ENCODE results near the gene SLC4A7. TPM values are rescaled to one million over a fixed set of nuclear protein-coding genes. Genes with fewer than 3 reads are reported as not detected.
"Not testable (repeated sequence)": the region's sequence is repeated elsewhere in the genome, so short reads cannot be mapped to it uniquely, and the experiment has no call there.

Gene SLC4A7
- total and polyA plus RNA-seq, 3 experiments from 2014 or later, result 16.9 to 55.9 (median 55.0) TPM

DNA sequence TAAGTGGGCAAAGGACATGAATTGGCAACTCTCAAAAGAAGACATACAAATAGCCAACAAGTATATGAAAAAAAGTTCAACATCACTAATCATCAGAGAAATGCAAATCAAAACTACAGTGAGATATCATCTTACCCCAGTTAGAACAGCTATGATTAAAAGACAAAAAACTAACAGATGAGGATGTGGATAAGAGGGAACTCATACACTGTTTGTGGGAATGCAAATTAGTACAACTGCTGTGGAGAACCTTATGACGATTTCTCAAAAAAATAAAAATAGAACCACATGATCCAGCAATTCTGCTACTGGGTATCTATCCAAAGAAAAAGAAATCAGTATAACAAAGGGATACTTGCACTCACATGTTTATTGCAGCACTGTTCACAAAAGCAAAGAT, 143.7 kb downstream of the SLC4A7 start:
- H3K9me3 Mint-ChIP-seq, result peaks cover 0 to 7% (median 0%) of the 10 kb centered on the region in 5 donors
- Histone ChIP-seq H3K36me3 (ENCODE audit: insufficient read depth, low read length) (no peaks in the 10 kb centered on the region), H3K9me3 (ENCODE audit: low read length) (no peaks in the 10 kb centered on the region), H3K27me3 (ENCODE audit: insufficient read depth, low read length, poor library complexity, severe bottlenecking) (no peaks in the 10 kb centered on the region), H3K4me3 (ENCODE audit: low read length) (no peak overlapping the region), H3K4me1 (ENCODE audit: insufficient read depth, low read length) (no peaks in the 10 kb centered on the region), H3K27ac (ENCODE audit: low read depth, low read length) (no peak overlapping the region)
- no peak for DNase-seq
- peaks cover 0 to 2% of the 10 kb centered on the region in 2 donors for H3K27me3 Mint-ChIP-seq
- peaks cover 4 to 11% (median 8%) of the 10 kb centered on the region in 3 donors for H3K4me1 Mint-ChIP-seq
- peak overlapping the region in 1 of 8 donors; percentile 11 for H3K27ac Mint-ChIP-seq
- peak overlapping the region in 1 of 7 donors; percentile 14 for H3K4me3 Mint-ChIP-seq
- H3K36me3 Mint-ChIP-seq, result peaks cover 0 to 8% (median 3%) of the 10 kb centered on the region in 3 donors
- ChIA-PET POLR2A (no interaction called here), CTCF (no interaction called here)

DNA sequence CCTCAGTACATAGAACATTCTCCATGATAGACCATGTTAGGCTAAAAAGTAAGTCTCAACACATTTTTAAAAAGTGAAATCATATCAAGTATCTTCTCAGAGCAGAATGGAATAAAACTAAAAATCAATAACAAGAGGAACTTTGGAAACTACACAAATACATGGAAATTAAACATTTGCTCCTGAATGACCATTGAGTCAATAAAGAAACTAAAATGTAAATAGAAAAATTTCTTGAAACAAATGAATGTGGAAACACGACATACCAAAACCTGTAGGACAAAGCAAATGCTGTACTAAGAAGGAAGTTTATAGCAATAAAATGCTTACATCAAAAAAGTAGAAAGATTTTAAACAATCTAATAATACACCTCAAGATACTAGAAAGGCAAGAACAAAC, 148.6 kb downstream of the SLC4A7 start:
- Mint-ChIP-seq H3K27ac (no peak overlapping the region), H3K27me3 (peaks cover 0 to 7% of the 10 kb centered on the region in 2 donors), H3K4me3 (no peak overlapping the region), H3K36me3 (peaks cover 0 to 5% (median 3%) of the 10 kb centered on the region in 3 donors), H3K4me1 (peaks cover 0 to 5% (median 3%) of the 10 kb centered on the region in 3 donors), H3K9me3 (peaks cover 0 to 7% (median 0%) of the 10 kb centered on the region in 5 donors)
- H3K4me1 ChIP-seq (ENCODE audit: insufficient read depth, low read length), result no peaks in the 10 kb centered on the region
- H3K27ac ChIP-seq (ENCODE audit: low read depth, low read length), result no peak overlapping the region
- no peaks in the 10 kb centered on the region for H3K27me3 ChIP-seq (ENCODE audit: insufficient read depth, low read length, poor library complexity, severe bottlenecking)
- H3K4me3 ChIP-seq (ENCODE audit: low read length), result no peak overlapping the region
- DNase-seq, result no peak
- H3K9me3 ChIP-seq (ENCODE audit: low read length), result no peaks in the 10 kb centered on the region
- ChIA-PET CTCF (no interaction called here), POLR2A (no interaction called here)
- no peaks in the 10 kb centered on the region for H3K36me3 ChIP-seq (ENCODE audit: insufficient read depth, low read length)

DNA sequence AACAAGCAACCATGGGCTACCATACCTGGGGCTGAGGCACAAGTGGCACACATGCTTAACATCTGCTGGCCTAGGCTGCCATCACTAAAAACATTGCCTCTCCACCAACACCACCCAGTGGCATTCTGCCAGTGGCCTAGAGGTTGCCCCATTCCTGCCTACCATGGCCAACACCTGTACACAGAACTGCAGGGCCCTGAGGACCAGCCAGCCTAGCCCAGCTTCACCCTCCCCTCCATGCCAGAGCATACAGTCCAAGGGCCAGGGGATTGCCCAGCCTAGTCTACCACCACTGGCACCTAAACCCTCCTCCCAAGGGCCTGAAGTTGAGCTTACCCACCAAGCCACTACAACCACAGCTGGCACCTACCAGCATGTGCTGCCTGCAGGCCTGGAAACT, 150.3 kb downstream of the SLC4A7 start:
- Histone ChIP-seq H3K4me1 (ENCODE audit: insufficient read depth, low read length) (no peaks in the 10 kb centered on the region), H3K36me3 (ENCODE audit: insufficient read depth, low read length) (no peaks in the 10 kb centered on the region), H3K9me3 (ENCODE audit: low read length) (no peaks in the 10 kb centered on the region), H3K4me3 (ENCODE audit: low read length) (no peak overlapping the region), H3K27ac (ENCODE audit: low read depth, low read length) (no peak overlapping the region), H3K27me3 (ENCODE audit: insufficient read depth, low read length, poor library complexity, severe bottlenecking) (no peaks in the 10 kb centered on the region)
- H3K4me1 Mint-ChIP-seq, result no peaks in the 10 kb centered on the region
- no peak overlapping the region for H3K27ac Mint-ChIP-seq
- peaks cover 0 to 14% (median 3%) of the 10 kb centered on the region in 3 donors for H3K36me3 Mint-ChIP-seq
- H3K27me3 Mint-ChIP-seq, result peaks cover 0 to 7% of the 10 kb centered on the region in 2 donors
- no peak overlapping the region for H3K4me3 Mint-ChIP-seq
- H3K9me3 Mint-ChIP-seq, result peaks cover 0 to 7% (median 2%) of the 10 kb centered on the region in 5 donors
- no peak for DNase-seq
- CTCF ChIA-PET, result no interaction called here
- POLR2A ChIA-PET, result no interaction called here

DNA sequence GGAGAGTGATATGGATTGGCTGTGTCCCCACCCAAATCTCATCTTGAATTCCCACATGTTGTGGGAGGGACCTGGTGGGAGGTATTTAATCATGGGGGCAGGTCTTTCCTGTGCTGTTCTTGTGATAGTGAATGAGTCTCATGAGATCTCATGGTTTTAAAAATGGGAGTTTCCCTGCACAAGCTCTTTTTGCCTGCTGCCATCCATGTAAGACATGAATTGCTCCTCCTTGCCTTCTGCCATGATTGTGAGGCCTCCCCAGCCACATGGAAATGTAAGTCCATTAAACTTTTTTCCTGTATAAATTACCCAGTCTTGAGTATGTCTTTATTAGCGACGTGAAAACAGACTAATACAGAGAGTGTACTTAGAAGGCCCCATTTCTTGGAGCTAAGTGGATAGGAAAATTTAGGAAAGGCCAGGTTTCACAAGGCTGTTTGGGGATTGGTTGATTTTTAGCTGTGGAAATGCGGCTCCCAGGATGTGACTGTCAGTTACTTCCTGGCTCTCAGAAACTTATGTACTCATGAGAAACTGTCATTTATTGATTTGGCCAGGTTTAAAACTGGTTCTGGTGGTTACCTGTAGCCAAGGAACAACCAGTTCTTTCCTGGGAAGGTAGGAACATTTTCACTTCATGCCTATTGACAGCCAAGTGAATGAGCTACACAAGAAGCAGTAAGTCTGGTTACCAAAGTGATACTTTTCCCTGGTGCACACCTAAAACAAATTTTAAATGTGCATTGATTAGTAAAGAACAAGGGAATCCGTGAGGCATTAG, 155.0 kb downstream of the SLC4A7 start:
- CTCF ChIA-PET; DNase-seq; H3K27me3 ChIP-seq (ENCODE audit: insufficient read depth, low read length, poor library complexity, severe bottlenecking); H3K27me3 Mint-ChIP-seq; H3K9me3 ChIP-seq (ENCODE audit: low read length); H3K36me3 ChIP-seq (ENCODE audit: insufficient read depth, low read length); H3K9me3 Mint-ChIP-seq; H3K27ac Mint-ChIP-seq; H3K4me3 Mint-ChIP-seq; H3K4me1 ChIP-seq (ENCODE audit: insufficient read depth, low read length); H3K4me1 Mint-ChIP-seq; POLR2A ChIA-PET; H3K27ac ChIP-seq (ENCODE audit: low read depth, low read length); H3K4me3 ChIP-seq (ENCODE audit: low read length): not testable (repeated sequence)
- H3K36me3 Mint-ChIP-seq, result peaks cover 0 to 15% (median 6%) of the 10 kb centered on the region in 3 donors

DNA sequence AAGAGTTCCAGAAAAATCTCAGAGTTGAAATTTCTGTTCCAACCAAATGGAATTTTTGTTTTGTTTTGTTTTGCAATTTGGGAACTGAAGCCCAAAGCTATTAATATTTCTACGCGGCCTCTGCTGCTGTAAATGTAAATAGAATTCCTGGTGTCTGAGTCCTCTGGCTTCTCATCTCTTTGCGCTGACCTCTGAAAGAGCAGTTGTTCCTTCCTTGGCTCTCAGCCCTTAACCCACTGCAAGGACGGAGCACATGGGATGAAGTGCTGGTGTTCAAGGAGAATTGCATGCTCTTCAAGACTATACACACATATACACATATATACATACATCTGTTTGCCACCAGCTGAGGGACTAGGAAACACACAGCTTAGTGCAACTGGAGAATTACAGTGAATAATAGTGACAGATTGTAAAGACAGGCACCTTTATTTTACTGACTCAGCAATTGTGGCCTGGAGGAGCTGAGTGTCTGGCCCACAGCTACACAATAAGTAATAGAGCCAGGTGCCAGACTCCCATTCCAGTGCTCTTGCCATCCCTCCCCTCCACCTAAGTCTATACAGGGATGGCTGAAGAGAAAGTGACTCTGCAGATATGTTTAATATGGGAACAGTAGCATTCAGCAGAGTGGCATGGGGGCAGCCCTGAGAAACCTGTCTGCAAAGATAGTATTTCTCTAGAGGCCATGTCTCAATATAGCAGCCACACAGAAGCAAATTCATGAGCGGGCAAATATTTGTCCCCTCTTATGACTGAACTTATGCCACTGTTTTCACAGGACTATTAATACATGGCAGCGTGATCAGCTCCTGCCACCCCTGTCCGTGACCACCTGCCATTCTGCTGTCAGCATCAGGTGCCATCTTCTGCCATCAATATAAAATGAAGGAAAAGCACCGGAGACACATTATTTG, 157.3 kb downstream of the SLC4A7 start:
- Mint-ChIP-seq H3K4me1 (no peaks in the 10 kb centered on the region), H3K36me3 (peaks cover 0 to 15% (median 6%) of the 10 kb centered on the region in 3 donors), H3K27me3 (no peaks in the 10 kb centered on the region), H3K27ac (no peak overlapping the region), H3K9me3 (peaks cover 0 to 6% (median 2%) of the 10 kb centered on the region in 5 donors), H3K4me3 (no peak overlapping the region)
- Histone ChIP-seq H3K4me1 (ENCODE audit: insufficient read depth, low read length) (no peaks in the 10 kb centered on the region), H3K36me3 (ENCODE audit: insufficient read depth, low read length) (no peaks in the 10 kb centered on the region), H3K27me3 (ENCODE audit: insufficient read depth, low read length, poor library complexity, severe bottlenecking) (no peaks in the 10 kb centered on the region), H3K4me3 (ENCODE audit: low read length) (no peak overlapping the region), H3K27ac (ENCODE audit: low read depth, low read length) (no peak overlapping the region), H3K9me3 (ENCODE audit: low read length) (no peaks in the 10 kb centered on the region)
- no peak for DNase-seq
- ChIA-PET CTCF (no interaction called here), POLR2A (no interaction called here)

DNA sequence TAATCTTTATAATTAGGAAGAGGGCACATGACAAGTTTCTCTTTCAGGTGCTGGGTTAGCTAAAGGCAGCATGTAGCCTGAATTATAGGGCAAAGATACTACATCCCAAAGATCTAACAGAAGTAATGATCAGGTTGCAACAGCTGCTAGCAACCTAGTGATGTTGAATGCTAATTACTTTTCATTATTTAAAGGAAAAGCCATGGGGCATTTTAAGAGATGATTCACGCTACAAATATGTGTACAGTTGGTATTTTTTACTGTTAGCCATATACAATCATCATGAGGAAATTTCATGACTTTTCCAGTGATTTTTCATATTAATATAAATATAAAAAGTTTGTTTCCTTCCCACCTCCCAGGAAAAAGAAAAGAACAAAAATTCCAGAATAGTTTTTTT, 158.0 kb downstream of the SLC4A7 start:
- ChIA-PET CTCF (interaction anchor here (1.5 kb wide), 1 partner anchor 355 kb away, joined by 5 read pairs; no protein-coding TSS in a partner anchor), POLR2A (no interaction called here)
- no peak overlapping the region for H3K4me3 Mint-ChIP-seq
- Histone ChIP-seq H3K27ac (ENCODE audit: low read depth, low read length) (no peak overlapping the region), H3K36me3 (ENCODE audit: insufficient read depth, low read length) (no peaks in the 10 kb centered on the region), H3K27me3 (ENCODE audit: insufficient read depth, low read length, poor library complexity, severe bottlenecking) (no peaks in the 10 kb centered on the region), H3K9me3 (ENCODE audit: low read length) (no peaks in the 10 kb centered on the region), H3K4me3 (ENCODE audit: low read length) (no peak overlapping the region), H3K4me1 (ENCODE audit: insufficient read depth, low read length) (no peaks in the 10 kb centered on the region)
- peaks cover 0 to 15% (median 6%) of the 10 kb centered on the region in 3 donors for H3K36me3 Mint-ChIP-seq
- no peaks in the 10 kb centered on the region for H3K27me3 Mint-ChIP-seq
- H3K9me3 Mint-ChIP-seq, result peaks cover 0 to 6% (median 2%) of the 10 kb centered on the region in 5 donors
- H3K4me1 Mint-ChIP-seq, result no peaks in the 10 kb centered on the region
- no peak for DNase-seq
- H3K27ac Mint-ChIP-seq, result no peak overlapping the region

DNA sequence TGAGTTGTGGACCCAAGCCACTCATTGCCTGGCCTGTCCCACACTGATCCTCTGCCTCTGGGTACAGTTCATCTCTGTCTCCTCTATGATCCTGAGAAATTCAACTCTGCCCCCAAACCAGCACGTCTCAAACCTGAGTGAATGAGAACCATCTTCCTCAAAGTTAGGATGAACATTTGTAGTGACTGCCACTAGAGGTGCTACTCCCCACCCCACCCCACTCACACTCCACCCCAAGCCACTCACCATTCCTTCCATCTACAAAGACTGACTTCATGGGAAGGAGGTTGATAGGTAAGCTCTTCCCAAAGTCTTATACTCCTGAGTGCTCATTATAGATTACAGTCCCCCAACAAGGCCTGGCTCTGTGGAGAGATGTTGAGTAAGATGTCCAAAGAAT, 158.8 kb downstream of the SLC4A7 start:
- peak overlapping the region in 1 of 8 donors; percentile 34 for H3K27ac Mint-ChIP-seq
- POLR2A ChIA-PET, result no interaction called here
- Histone ChIP-seq H3K27me3 (ENCODE audit: insufficient read depth, low read length, poor library complexity, severe bottlenecking) (no peaks in the 10 kb centered on the region), H3K9me3 (ENCODE audit: low read length) (no peaks in the 10 kb centered on the region), H3K27ac (ENCODE audit: low read depth, low read length) (no peak overlapping the region), H3K36me3 (ENCODE audit: insufficient read depth, low read length) (no peaks in the 10 kb centered on the region), H3K4me1 (ENCODE audit: insufficient read depth, low read length) (no peaks in the 10 kb centered on the region), H3K4me3 (ENCODE audit: low read length) (no peak overlapping the region)
- peaks cover 0 to 6% (median 2%) of the 10 kb centered on the region in 5 donors for H3K9me3 Mint-ChIP-seq
- H3K27me3 Mint-ChIP-seq, result no peaks in the 10 kb centered on the region
- peaks cover 0 to 14% (median 6%) of the 10 kb centered on the region in 3 donors for H3K36me3 Mint-ChIP-seq
- no peaks in the 10 kb centered on the region for H3K4me1 Mint-ChIP-seq
- CTCF ChIA-PET, result interaction anchor here (1.5 kb wide), 1 partner anchor 356 kb away, joined by 5 read pairs; no protein-coding TSS in a partner anchor
- no peak for DNase-seq
- H3K4me3 Mint-ChIP-seq, result no peak overlapping the region

DNA sequence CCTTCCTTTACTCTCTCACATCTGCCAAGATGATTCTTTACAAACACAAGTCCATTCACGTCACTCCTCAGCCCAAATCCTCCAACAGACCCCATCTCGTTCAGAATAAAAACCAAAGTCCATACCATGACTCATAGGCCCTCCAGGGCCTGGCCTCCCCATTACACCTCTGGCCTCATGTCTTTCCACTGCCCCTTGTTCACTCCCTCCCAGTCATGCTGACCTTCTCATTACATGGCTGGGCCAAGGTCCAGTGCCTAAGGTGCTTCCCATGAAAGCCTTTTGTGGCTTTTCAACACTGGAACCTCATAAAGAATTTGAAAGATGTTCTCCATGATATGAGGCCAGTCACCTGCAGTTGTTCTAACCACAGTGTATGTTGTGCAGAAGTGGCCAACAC, 159.5 kb downstream of the SLC4A7 start:
- H3K27ac Mint-ChIP-seq, result no peak overlapping the region
- CTCF ChIA-PET, result interaction anchor here (1.5 kb wide), 1 partner anchor 357 kb away, joined by 5 read pairs; no protein-coding TSS in a partner anchor
- DNase-seq, result no peak
- peaks cover 0 to 6% (median 2%) of the 10 kb centered on the region in 5 donors for H3K9me3 Mint-ChIP-seq
- no peaks in the 10 kb centered on the region for H3K27me3 Mint-ChIP-seq
- H3K4me1 Mint-ChIP-seq, result no peaks in the 10 kb centered on the region
- H3K36me3 Mint-ChIP-seq, result peaks cover 0 to 11% (median 6%) of the 10 kb centered on the region in 3 donors
- no peak overlapping the region for H3K4me3 Mint-ChIP-seq
- Histone ChIP-seq H3K4me3 (ENCODE audit: low read length) (no peak overlapping the region), H3K27ac (ENCODE audit: low read depth, low read length) (no peak overlapping the region), H3K27me3 (ENCODE audit: insufficient read depth, low read length, poor library complexity, severe bottlenecking) (no peaks in the 10 kb centered on the region), H3K36me3 (ENCODE audit: insufficient read depth, low read length) (no peaks in the 10 kb centered on the region), H3K9me3 (ENCODE audit: low read length) (no peaks in the 10 kb centered on the region), H3K4me1 (ENCODE audit: insufficient read depth, low read length) (no peaks in the 10 kb centered on the region)
- POLR2A ChIA-PET, result no interaction called here

Measured in CD8-positive, alpha-beta memory T cell (primary cell).